Activated gamma-delta T cell (primary cell): ENCODE measurements around the gene COPS6.

Experiments
- DNase-seq: peaks from one replicate; lab custom pipeline; 2025; lab: John Stamatoyannopoulos, UW

The COPS6 gene

DNA sequence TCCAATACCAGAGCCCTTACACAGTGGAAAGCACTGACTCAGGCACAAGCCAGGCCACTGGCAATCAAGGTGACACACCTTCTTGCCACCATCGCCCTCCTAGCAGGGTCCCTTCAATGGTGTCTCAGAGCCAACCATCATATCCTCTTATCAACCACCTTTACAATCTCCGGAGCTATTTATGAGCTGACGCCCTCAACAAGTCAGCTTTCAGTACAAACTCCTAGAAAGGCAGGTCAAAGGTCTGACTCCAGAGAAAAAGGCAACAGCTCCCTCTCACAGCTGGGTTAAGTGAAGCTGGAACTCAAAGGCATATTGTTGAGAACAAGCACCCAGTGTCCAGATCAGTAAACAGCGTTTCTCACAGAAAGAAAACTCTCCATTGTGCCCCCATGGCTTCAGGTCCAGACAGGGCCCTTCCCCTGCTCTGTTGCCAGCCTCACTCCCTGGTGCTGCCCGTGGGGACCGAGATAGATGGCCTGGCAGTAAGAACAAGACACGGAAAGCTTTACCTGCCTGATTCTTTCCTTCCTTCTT lies 9.7 kb upstream of the COPS6 start:
- no peak for DNase-seq

DNA sequence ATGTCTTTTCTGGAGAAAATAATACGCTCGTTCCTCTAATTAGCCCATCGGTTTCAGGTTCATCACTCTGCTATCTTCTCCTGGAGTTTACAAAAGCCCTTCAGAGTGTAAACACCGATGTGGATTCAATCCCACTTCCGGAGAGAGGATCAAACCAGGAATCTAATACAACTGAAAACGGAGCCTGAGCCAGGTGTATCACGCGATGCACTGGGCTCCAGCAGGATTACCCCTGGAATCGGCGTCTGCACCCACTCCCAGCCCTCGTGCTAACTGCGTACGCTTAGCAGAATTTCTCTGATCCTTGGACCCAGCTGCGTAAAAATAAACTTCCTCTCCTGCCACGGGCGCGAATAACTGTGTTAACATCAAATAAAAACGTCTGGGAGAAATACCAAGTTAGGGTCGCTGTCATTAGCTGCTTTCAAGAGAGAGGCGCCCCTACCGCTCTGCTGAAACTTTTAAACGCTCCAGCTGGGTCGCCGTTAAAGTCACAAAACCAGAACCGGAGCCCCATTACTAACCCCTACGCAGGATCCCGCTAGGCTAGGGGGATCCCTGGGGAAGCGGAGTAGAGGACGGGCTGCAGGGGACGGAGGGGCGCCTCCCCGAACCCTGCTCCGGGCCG lies 7.7 kb upstream of the COPS6 start:
- no peak for DNase-seq

- DNase-seq, result peak; percentile 93
Measured at GRCh38 chr7:100081535-100082102, 7.2 kb upstream of the COPS6 start, which contains the start of gene ZNF3. Gene ZNF3, minus strand, starts transcription at chr7:100081723. Its CDS starts 4,366 bp downstream, at chr7:100077357.

DNA sequence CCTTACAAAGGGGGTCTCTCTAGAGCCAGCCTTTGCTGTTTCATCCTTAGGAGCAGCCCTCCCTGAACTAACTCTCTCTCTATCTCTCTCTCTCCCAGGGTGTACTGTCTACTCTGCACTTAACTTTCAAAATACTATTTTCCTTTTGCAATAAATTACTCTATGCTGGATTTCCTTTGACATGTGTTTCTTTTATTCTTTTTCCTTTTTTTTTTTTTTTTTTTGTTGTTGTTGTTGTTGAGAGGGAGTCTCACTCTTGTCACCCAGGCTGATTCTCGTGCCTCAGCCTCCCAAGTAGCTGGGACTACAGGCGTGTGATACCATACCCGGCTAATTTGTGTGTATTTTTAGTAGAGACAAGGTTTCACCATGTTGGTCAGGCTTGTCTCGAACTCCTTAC lies 5.8 kb upstream of the COPS6 start:
- no peak for DNase-seq

- DNase-seq, result no peak
Measured at GRCh38 chr7:100085515-100085914, 3.3 kb upstream of the COPS6 start.

DNA sequence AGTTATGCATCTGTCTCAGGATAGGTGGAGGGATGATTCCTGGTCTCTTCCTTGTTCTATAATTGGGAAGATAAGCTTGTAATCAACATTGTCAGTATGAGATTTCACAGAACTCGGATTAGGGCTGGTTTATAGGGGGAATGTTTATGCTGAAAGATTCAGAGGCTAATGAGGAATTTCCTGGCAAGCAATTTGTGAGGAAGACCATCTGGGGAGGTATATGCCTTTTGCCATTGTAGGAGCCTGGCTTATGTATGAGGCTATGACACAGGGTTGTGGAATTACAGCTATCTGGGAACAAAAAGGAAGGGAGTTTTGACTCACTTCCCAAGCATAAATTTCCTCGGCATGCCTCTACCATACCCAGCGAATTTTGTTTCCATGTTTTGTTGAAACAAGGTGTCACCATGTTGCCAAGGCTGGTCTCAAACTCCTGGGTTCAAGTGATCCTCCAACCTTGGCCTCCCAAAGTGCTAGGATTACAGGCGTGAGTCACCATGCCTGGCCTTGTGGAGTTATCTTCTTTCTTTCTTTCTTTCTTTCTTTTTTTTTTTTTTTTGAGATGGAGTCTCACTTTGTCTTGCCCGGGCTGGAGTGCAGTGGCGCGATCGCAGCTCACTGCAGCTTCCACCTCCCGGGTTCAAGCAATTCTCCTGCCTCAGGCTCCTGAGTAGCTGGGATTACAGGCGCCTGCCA lies 1.6 kb upstream of the COPS6 start:
- DNase-seq, result no peak

DNA sequence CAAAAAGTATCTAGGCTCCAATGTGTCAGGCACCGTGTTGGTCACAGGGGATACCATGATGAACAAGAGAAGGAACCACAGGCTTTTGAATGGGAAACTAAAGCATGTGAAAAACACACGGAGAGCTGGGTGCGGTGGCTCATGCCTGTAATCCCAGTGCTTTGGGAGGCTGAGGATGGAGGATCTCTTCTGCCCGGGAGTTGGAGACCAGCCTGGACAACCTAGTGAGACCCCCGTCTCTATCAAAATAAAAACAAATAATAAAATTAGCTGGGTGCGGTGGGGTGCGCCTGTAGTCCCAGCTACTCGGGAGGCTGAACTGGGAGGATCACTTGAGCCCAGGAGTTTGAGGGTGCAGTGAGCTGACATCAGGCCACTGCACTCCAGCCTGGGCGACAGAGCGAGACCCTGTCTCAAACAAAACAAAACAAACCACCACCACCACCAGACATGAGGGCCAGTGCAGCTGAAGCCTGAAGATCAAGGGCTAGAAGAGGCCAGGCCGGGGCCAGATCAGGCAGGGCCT lies 611 bp upstream of the COPS6 start:
- no peak for DNase-seq

- no peak for DNase-seq
Measured at GRCh38 chr7:100089458-100090196, 858 bp downstream of the COPS6 start.

GRCh38 chr7:100090527-100091410 lies 2.0 kb downstream of the COPS6 start:
- DNase-seq, result no peak

- no peak for DNase-seq
Measured at GRCh38 chr7:100091411-100092181, 2.8 kb downstream of the COPS6 start.

DNA sequence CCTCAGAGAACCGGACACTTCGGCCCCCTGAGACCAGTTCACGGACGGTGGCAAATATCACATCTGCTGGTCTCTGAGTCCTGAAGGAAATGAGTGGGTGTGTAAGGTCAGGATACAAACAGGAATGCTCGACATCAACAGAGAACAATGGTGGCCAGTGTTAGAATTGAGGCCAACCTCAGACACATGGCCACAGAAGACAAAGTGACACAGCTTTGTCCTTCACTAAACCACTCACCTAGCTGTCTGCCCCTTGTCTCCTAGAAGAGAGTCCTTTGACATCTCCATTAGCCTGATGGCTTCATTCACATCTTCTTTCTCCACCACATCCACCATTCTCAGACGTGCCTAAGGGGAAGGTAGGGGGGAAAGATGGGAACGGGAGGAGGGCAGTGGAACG lies 4.3 kb downstream of the COPS6 start:
- no peak for DNase-seq

DNA sequence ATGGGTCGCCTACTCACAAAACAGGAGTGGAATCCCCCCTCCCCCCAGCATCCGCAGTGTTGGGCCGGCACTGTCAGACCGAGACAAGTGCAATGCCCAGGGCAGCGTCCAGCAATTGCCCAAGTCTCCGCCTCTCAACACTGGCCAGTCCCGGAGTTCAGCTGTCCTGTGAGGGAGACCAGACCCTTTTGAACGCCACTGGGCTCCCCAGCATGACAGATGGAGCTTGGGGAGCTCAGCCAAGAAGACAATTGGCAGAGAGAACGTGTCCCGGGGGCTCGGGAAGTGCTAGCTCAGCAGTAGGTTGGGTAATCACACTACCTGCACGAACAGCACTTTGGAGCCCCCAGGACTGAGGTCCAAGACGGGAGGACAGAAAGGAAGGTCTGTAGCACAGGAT lies 4.7 kb downstream of the COPS6 start:
- no peak for DNase-seq

DNA sequence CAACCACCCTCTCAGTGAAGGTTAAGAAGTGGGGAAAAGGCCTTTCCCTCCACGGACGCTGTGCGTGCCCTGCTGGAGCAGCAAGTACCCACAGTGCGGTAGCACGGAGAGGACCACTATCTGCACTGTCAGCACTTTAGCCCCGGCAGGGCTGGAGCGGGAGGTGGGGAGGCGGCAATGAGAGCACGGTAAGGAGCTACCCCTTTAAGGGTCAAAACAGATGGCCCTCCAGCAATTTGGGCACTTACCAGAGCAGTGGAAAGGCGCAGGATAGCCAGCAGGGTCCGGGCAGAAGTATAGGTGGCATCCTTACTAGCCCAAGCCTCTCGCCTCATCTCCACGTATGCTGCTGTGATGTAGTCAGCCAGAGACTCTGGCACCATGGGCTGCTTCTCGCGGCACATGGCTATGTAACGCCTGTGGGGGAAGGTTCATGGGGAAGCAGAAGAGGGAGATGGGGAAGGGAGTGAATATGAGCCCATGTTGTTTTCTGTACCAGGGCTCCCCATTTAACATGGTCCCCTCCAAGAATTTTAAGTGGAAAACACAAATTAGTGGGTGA lies 5.2 kb downstream of the COPS6 start:
- no peak for DNase-seq

DNA sequence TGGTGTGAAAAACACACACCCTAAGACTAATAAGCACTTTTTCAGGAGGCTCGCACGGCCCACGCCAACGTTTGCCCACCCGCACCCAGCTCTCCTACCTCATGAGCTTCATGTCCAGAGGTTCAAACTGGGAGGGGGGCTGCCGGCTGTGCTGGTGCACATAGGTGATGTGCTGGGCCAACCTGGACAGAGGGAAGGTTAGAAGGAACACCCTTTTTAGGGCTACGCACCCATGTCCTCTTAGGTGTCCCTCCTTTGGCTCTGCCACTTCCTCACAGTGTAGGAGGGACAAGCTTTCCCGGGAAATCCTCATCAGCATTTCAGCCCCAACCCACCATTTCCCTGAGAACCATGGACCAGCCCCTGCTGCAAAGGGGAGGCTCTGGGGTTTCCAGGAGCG lies 6.5 kb downstream of the COPS6 start:
- no peak for DNase-seq

- DNase-seq, result no peak
Measured at GRCh38 chr7:100095704-100096103, 6.9 kb downstream of the COPS6 start.

- DNase-seq, result no peak
Measured at GRCh38 chr7:100098913-100099312, 10.1 kb downstream of the COPS6 start.

GRCh38 chr7:100099452-100099851 lies 10.7 kb downstream of the COPS6 start:
- DNase-seq, result no peak

- DNase-seq, result peak; percentile 86
Measured at GRCh38 chr7:100100420-100101015, 11.7 kb downstream of the COPS6 start.

DNA sequence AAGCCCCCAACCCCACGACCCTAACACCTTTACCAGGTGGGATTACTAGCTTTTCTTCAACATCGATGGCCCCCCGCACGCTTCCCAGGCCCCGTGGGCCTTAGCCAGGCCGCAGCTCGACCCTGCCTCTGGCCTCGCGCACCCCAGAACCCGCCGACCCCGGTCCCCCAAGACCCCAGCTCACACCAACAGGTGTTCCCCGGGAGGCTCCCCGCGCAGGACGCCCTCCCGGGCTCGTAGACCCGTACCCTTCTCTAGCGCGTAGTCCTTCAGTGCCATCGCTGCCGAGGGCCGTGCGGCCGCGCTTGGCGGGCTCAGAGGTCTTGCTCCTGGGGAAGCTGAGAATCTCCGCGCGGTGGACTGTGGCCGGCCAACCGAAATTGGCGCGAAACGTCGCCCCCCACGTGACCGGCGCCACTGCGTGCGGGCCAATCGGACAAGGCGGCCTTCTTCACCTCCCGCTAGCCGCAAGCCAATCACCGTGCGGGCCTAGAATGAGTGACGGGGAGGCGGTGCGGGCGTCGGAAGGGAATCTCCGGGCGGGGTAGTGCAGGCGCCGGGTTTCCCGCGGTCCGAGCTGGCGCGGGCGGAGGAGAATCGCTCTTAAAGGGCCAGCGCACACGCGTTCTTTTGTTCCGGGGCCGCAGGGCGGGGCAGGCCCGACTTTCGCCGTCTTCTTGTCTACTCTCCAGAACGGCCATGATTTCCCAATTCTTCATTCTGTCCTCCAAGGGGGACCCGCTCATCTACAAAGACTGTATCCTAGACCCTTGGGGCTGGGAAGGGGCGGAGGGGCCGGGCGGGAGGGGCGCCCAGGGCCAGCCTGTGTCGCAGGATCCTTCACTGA lies 12.5 kb downstream of the COPS6 start, which contains the start of the genes AP4M1 and MCM7:
Gene AP4M1, plus strand, starts transcription at position 628 of the 847 bp plus-strand sequence. Its CDS starts 72 bp downstream, at position 700.
Gene MCM7, minus strand, starts transcription at position 382 of the 847 bp plus-strand sequence. Its CDS starts 103 bp downstream, at position 279.
- peak; percentile 95 for DNase-seq
